Osteoblast (primary cell): ENCODE data around the gene EPB41L5. TPM values are rescaled to one million over a fixed set of nuclear protein-coding genes. Genes with fewer than 3 reads are reported as not detected.

Experiments used
- DNase-seq: peaks from one replicate; pipeline ENCODE4 v3.0.0; 2011; ENCODE audit warnings: low spot score, mixed read lengths; ENCODE audit not compliant: insufficient read length; ENCODE audit errors: missing footprints
- H2AFZ ChIP-seq: 2 replicates; pipeline ENCODE4 v1.6.0; 2011; ENCODE audit warnings: mild to moderate bottlenecking, low read length
- H3K27ac ChIP-seq: 2 replicates; pipeline ENCODE4 v1.5.1; 2011; ENCODE audit warnings: mild to moderate bottlenecking, low read depth, low read length, moderate library complexity
- H3K27me3 ChIP-seq: 2 replicates; pipeline ENCODE4 v1.6.0; 2012; ENCODE audit warnings: mild to moderate bottlenecking, control low read depth, inconsistent platforms, low read length, moderate library complexity; ENCODE audit not compliant: insufficient read depth
- H3K36me3 ChIP-seq: 2 replicates; pipeline ENCODE4 v1.5.1; 2011; ENCODE audit warnings: mild to moderate bottlenecking, low read length, control low read depth, moderate library complexity; ENCODE audit not compliant: insufficient read depth
- H3K4me1 ChIP-seq: 2 replicates; pipeline ENCODE4 v1.5.1; 2011; ENCODE audit warnings: mild to moderate bottlenecking, low read length, control low read depth, moderate library complexity; ENCODE audit not compliant: insufficient read depth
- H3K4me2 ChIP-seq: 2 replicates; pipeline ENCODE4 v1.6.0; 2011; ENCODE audit warnings: mild to moderate bottlenecking, low read length; ENCODE audit not compliant: insufficient read depth
- H3K4me3 ChIP-seq: fragments of 200-600 bp; sonication (generic); 3 replicates; pipeline ENCODE4 v1.5.1; 2012; ENCODE audit warnings: mild to moderate bottlenecking, low read length, inconsistent platforms; ENCODE audit not compliant: insufficient read depth
- H3K79me2 ChIP-seq: 2 replicates; pipeline ENCODE4 v1.6.0; 2012; ENCODE audit warnings: mild to moderate bottlenecking, low read length, control low read depth, inconsistent platforms; ENCODE audit not compliant: insufficient read depth
- H3K9me3 ChIP-seq: 2 replicates; pipeline ENCODE4 v1.5.1; 2011; ENCODE audit warnings: low read depth, low read length, control low read depth
- H4K20me1 ChIP-seq: 2 replicates; pipeline ENCODE4 v1.6.0; 2012; ENCODE audit warnings: mild to moderate bottlenecking, low read length, control low read depth; ENCODE audit not compliant: insufficient read depth
- total RNA-seq: library from RNA; depleted of rRNA; stranded (reverse); fragments of >200 nt; gene quantifications from 2 replicates; pipeline ENCODE4 v1.2.3, GENCODE V29; 2012
- TF ChIP-seq, protein P1 (sequence below): IDR thresholded peaks from 2 replicates; pipeline ENCODE4 v1.5.1; 2011; ENCODE audit warnings: mild to moderate bottlenecking, low read depth, low read length, moderate library complexity; ENCODE audit errors: extremely low read depth

Gene EPB41L5
- total RNA-seq, 1 donor: 9.4 TPM

DNA sequence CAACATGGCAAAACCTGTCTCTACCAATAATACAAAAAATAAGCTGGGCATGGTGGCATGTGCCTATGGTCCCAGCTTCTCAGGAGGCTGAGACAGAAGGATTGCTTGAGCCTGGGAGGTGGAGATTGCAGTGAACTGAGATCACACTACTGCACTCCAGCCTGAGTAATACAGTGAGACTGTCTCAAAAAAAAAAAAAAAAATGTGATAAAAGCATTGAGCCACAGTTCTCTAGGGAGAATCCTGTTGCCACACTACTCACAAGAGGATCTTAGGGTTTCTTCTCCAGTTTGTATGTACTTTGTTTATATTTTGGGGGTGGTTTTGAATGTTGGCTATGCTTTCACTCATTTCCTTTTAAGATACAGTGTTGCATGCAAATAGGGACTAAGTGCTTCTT lies 148.3 kb downstream of the EPB41L5 start:
- no peak for DNase-seq
- H3K36me3 ChIP-seq: no peaks in the 10 kb centered on the region
- H3K4me2 ChIP-seq: no peak overlapping the region
- H3K27ac ChIP-seq: no peak overlapping the region
- H3K4me1 ChIP-seq: no peaks in the 10 kb centered on the region
- H3K9me3 ChIP-seq: no peaks in the 10 kb centered on the region
- no peak overlapping the region for H2AFZ ChIP-seq
- TF ChIP-seq, protein P1, sequence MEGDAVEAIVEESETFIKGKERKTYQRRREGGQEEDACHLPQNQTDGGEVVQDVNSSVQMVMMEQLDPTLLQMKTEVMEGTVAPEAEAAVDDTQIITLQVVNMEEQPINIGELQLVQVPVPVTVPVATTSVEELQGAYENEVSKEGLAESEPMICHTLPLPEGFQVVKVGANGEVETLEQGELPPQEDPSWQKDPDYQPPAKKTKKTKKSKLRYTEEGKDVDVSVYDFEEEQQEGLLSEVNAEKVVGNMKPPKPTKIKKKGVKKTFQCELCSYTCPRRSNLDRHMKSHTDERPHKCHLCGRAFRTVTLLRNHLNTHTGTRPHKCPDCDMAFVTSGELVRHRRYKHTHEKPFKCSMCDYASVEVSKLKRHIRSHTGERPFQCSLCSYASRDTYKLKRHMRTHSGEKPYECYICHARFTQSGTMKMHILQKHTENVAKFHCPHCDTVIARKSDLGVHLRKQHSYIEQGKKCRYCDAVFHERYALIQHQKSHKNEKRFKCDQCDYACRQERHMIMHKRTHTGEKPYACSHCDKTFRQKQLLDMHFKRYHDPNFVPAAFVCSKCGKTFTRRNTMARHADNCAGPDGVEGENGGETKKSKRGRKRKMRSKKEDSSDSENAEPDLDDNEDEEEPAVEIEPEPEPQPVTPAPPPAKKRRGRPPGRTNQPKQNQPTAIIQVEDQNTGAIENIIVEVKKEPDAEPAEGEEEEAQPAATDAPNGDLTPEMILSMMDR: no peak
- H3K79me2 ChIP-seq: no peaks in the 10 kb centered on the region
- no peak overlapping the region for H3K4me3 ChIP-seq
- no peaks in the 10 kb centered on the region for H4K20me1 ChIP-seq
- H3K27me3 ChIP-seq: no peaks in the 10 kb centered on the region

DNA sequence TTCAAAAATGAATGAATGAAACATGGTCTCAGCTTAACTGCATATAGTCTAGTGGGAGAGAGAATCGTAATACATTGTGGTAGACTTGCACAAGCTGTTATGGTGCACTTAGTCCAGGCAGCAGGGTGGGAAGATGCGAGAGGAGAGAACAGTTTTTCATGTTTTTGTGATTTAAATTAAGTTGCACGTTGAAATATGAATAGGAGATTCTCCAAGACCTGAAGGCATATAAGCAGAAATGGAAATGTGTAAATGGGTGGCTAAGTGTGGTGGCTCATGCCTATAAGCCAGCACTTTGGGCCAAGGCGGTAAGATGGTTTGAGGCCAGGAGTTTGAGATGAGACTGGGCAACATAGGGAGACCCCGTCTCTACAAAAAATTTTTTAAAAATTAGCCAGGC lies 149.8 kb downstream of the EPB41L5 start:
- H3K4me3 ChIP-seq: no peak overlapping the region
- H3K79me2 ChIP-seq: no peaks in the 10 kb centered on the region
- no peaks in the 10 kb centered on the region for H4K20me1 ChIP-seq
- DNase-seq: no peak
- H3K36me3 ChIP-seq: no peaks in the 10 kb centered on the region
- no peak overlapping the region for H3K27ac ChIP-seq
- H3K9me3 ChIP-seq: no peaks in the 10 kb centered on the region
- no peaks in the 10 kb centered on the region for H3K4me1 ChIP-seq
- H3K27me3 ChIP-seq: no peaks in the 10 kb centered on the region
- no peak overlapping the region for H2AFZ ChIP-seq
- no peak overlapping the region for H3K4me2 ChIP-seq
- TF ChIP-seq, protein P1: no peak

DNA sequence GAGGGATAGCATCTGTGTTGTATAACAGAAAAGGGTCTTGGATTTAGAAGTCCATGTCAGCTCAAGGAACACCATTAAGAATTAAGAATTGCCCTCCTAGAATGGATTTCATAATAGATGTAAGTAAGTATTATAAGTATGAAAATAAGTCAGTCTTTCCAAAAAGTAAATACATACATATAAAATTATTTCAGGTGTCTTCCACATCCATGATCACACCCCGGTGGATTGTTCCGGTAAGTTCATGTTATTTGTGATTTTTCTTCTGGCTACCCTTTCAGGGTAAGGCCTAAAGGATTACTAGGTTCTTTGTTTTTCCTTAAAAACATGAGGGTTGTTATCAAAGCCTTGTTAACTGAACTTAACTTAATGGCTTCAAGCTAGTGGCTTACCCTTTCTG lies 154.4 kb downstream of the EPB41L5 start:
- Histone ChIP-seq H3K4me2 (no peak overlapping the region), H2AFZ (no peak overlapping the region), H3K36me3 (no peaks in the 10 kb centered on the region), H3K27me3 (no peaks in the 10 kb centered on the region), H3K9me3 (peaks cover 2% of the 10 kb centered on the region), H3K27ac (no peak overlapping the region), H3K4me1 (no peaks in the 10 kb centered on the region), H3K79me2 (no peaks in the 10 kb centered on the region), H4K20me1 (no peaks in the 10 kb centered on the region), H3K4me3 (no peak overlapping the region)
- TF ChIP-seq, protein P1: no peak
- DNase-seq: no peak

DNA sequence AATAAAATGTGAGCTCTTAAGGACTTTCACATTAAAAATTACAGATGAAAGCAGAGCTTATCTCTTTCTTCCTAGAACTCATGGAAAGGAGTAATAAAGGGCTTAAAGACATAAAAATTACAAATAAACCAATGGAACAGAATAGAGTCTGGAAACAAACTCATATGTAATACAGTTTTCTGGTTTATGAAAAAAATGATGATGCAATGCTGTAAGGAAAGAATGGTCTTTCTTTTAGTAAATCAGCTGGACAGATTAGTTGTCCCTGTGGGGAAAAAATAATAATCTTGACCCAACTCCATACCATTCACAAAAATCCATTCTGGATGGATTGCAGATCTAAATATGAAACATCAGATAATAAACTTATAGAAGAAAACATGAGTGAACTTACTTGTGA lies 156.1 kb downstream of the EPB41L5 start:
- H2AFZ ChIP-seq: no peak overlapping the region
- TF ChIP-seq, protein P1: no peak
- H3K27me3 ChIP-seq: no peaks in the 10 kb centered on the region
- no peaks in the 10 kb centered on the region for H3K79me2 ChIP-seq
- no peak overlapping the region for H3K4me2 ChIP-seq
- H3K4me3 ChIP-seq: no peak overlapping the region
- H3K9me3 ChIP-seq: peaks cover 2% of the 10 kb centered on the region
- H3K36me3 ChIP-seq: no peaks in the 10 kb centered on the region
- no peak for DNase-seq
- H3K27ac ChIP-seq: no peak overlapping the region
- no peaks in the 10 kb centered on the region for H4K20me1 ChIP-seq
- no peaks in the 10 kb centered on the region for H3K4me1 ChIP-seq
